Superior temporal gyrus (tissue), 1 donor: Measurements from ENCODE around the gene GCN1.
"Not testable (repeated sequence)": the region's sequence is repeated elsewhere in the genome, so short reads cannot be mapped to it uniquely, and the experiment has no call there.

Experiments used
- DNase-seq: peaks from one replicate; pipeline ENCODE4 v3.0.0-alpha.2; 2016; ENCODE audit errors: extremely low spot score

The GCN1 gene, protein sequence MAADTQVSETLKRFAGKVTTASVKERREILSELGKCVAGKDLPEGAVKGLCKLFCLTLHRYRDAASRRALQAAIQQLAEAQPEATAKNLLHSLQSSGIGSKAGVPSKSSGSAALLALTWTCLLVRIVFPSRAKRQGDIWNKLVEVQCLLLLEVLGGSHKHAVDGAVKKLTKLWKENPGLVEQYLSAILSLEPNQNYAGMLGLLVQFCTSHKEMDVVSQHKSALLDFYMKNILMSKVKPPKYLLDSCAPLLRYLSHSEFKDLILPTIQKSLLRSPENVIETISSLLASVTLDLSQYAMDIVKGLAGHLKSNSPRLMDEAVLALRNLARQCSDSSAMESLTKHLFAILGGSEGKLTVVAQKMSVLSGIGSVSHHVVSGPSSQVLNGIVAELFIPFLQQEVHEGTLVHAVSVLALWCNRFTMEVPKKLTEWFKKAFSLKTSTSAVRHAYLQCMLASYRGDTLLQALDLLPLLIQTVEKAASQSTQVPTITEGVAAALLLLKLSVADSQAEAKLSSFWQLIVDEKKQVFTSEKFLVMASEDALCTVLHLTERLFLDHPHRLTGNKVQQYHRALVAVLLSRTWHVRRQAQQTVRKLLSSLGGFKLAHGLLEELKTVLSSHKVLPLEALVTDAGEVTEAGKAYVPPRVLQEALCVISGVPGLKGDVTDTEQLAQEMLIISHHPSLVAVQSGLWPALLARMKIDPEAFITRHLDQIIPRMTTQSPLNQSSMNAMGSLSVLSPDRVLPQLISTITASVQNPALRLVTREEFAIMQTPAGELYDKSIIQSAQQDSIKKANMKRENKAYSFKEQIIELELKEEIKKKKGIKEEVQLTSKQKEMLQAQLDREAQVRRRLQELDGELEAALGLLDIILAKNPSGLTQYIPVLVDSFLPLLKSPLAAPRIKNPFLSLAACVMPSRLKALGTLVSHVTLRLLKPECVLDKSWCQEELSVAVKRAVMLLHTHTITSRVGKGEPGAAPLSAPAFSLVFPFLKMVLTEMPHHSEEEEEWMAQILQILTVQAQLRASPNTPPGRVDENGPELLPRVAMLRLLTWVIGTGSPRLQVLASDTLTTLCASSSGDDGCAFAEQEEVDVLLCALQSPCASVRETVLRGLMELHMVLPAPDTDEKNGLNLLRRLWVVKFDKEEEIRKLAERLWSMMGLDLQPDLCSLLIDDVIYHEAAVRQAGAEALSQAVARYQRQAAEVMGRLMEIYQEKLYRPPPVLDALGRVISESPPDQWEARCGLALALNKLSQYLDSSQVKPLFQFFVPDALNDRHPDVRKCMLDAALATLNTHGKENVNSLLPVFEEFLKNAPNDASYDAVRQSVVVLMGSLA (N-terminal part only)

GRCh38 chr12:120194534-120195395 is at the start of gene GCN1:
Gene GCN1 (minus strand): TSS chr12:120194715. CDS start chr12:120194697, 18 bp downstream.
- peak; percentile 81 for DNase-seq

- no peak for DNase-seq
Measured at GRCh38 chr12:120242971-120243699, 48.6 kb upstream of the GCN1 start.

DNA sequence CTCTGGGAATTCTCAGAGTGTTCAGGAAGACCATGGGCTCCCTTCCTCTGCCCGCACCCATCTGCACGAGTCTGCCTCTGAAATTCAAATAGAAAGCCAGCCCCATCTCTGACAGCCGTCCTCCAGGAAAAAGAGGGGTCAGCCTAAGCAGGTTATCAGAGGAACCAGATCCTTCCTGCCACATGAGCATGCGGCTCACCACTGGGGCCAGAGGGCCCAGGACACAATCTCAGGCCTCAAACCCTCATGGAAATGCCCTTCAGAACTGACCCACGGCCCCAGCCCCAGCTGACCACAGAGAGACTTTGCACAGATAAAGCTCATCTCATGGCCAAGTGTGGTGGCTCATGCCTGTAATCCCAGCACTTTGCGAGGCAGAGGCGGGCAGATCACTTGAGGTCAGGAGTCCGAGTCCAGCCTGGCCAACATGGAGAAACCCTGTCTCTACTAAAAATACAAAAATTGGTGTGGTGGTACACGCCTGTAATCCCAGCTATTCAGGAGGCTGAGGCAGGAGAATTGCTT is 47.8 kb upstream of the GCN1 start:
- no peak for DNase-seq

DNA sequence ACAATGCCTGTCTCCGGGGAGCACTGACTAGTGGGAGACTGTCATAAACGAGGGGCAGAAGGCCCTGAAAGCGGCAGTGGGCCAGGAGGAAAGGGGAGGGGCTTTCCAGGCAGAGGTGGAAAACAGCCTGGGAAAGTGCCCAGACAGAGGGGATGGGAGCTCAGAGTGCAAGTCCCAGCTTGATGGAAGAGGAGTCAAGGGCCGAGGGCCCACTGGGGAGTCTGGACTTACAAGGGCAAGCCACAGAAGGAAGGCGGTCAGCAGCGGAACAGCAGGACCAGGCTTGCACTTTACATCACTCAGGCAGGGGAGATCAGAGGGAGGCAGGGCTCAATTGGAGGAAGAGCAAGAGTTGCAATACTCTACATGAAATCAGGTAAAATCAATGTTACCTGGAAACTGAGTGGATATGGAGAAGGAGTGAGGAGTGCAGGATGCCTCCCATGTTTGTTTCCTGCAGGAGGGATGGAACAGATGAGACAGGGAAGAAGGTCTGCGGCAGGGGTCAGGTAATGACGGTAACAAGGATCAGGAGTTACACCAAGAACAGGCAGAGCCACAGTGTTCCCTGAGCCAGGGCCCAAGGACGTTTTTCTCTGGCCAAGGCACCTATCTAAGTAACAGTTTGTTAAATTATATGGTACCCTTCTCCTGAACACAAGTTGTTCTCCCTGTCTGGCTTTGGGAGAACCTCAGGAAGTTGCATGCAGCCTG is 47.2 kb upstream of the GCN1 start:
- DNase-seq: no peak

DNA sequence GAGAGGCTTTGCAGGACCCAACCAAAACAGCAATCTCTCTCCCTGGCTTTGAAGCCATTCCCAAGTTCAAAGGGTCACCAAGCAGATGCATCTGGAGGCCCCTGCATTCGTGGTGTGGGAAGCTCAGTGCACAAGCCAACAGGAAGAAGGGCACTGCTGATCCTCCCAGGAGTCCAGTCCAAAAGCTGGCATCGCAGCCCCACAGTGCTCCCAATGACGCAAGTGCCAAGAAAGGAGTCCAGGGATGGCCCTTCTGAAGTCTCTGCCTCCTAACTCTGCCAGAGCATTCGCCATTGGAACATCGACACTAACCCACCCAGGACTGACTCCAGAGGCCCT is 45.9 kb upstream of the GCN1 start:
- DNase-seq: no peak

DNA sequence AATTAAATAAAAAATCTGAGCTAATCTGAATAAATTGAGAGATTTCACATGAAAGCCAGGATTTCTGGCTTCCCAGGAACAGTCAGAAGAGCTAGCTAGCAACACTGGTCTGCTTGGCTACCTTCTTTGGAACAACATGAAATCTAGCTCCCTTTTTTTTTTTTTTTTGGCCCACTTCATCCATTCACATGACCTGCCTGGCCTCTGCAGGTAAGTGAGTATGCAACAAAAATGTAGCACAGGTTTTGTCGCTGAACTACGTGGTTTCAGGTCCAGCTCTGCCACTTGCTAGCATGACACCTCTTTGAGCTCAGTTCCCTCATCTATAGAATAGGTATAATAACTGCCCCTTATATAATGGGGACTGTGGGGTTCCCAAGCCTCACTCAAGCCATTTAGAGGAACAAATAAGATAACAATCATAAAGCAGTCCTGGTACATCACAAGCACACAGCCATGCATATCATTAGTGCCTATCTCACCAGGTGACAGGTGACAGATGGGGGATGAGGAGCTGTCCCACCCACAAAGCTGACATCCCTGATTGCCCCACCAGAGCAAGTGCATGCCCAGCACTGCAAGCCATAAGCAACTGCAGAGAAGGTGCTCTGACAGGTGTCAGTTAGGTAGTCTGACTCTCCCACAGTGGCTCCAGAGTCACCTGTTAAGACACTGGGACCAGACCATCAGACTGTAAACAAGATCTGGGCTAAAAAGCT is 45.4 kb upstream of the GCN1 start:
- no peak for DNase-seq

- no peak for DNase-seq
Measured at GRCh38 chr12:120238839-120239445, 44.4 kb upstream of the GCN1 start.

DNA sequence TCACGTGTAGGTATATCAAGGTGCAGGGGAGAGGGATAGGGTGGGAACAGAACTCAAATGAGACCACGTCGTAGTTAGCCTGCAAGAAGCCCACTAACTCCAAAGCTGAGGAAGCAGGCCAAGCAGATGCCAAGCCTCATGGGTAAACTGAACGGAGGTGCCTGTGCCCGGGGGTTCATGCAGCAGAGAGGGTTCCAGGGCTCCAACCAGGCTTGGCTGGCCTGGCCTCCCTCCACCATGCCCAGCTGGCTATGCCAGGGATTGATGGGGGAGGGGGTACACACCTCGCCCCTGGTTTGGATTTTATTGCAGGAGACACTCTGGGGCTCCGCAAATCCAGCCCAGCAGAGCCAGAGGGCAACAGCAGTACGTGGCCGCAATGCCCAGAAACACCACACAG is 43.7 kb upstream of the GCN1 start:
- no peak for DNase-seq

DNA sequence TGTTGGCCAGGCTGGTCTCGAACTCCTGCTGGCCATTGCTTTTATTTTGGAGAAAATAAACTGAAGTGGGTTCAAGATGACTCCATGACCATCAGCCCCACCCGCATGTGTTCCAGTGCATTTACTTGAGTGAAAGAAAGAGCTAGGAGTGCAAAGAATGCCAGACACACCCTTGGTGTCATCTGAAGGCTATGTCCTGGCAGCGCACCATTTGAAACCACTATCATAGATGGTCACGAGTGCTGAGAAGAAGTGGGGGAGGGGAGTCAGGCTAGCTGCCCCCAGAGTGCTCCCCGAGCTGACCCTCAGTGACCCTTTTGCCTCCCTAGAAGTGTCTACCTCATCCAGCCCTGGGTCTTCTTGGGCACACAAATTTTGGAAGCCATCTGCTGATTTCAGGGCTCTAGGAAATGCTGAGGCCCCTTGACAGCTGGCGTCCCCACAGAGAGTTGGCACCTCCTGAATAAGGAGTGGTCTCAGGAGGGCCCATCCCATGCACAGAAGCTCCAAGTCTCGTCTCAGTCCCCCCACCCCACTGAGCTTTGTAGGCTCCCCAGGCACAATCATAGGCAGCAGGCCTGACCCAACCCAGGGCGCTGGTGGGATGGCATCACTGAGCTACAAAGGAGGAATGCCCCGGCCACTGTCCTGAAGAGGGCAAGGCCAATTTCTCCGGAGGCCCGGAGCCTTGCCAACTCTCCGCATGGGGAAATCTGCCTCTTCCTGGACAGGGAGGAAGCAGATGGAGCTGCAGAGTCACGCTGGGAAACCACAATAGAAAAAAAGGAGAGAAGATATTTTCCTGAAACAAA is 43.1 kb upstream of the GCN1 start:
- no peak for DNase-seq

DNA sequence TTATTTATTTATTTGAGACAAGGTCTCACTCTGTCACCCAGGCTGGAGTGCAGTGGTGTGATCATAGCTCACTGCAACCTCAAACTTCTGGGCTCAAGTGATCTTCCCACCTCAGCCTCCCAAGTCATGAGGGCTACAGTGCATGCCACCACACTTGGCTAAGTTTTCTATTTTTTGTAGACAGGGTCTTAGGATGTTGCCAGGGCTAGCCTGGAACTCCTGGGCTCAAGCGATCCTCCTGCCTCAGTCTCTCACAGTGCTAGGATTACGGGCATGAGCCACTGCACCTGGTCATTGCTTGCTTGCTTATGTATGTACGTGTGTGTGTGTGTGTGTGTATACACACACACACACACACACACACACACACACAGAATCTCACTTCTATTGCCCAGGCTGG is 42.3 kb upstream of the GCN1 start:
- not testable (repeated sequence) for DNase-seq

GRCh38 chr12:120235369-120236323 is 41.1 kb upstream of the GCN1 start:
- DNase-seq: no peak

- DNase-seq: peak; percentile 82
Measured at GRCh38 chr12:120234643-120235368, 40.3 kb upstream of the GCN1 start.

GRCh38 chr12:120231316-120232011 is 36.9 kb upstream of the GCN1 start:
- no peak for DNase-seq

DNA sequence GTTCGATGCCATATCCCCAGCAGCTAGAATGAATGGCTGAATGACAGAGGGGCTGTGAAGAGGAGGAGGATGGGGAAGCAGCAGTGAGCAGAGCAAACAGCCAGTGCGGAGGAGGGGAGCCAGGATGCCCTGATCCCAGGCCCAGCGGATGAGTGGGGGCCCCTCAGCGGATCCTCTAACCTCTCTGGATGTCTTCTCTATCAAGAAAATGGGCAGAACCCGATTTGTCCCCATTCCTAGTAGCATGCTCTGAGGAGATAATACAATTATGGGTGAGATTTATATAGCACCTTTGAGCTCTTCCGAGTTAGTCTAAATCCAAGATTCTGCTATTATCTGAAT is 36.4 kb upstream of the GCN1 start:
- DNase-seq: no peak

DNA sequence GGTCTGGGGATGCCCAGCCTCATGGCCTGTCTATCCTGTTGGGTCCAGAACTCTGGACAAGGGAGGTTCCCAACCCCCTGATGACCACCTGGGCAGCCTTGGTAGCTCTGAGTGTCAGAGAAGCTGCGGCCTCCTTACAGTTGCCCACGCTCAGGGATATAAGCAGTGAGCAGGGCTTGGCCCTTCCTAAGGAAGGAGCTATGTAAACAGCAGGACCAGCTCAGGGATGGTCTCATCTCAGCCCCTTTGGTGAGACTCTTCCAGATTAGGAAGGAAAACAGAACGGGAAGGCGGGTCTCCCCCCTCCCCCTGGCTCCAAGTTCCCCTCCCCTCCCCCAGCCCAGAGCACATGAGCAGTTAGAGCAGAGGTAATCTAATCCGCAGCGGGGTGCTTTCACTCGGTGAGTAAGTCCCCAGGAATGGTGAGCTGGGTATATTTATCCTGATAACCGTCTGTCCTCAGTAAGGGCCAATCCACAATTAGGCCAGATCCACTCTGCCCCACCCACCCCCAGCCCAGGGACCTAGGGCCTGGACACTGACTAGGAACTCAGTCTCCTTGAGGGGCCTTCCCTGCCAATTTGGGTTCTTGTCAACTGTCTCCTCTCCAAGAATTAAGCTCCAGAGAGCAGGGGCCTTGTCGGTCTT is 35.9 kb upstream of the GCN1 start:
- no peak for DNase-seq
